Chondrocyte (in vitro differentiated cells): ENCODE data around the gene KCNJ15. TPM values are rescaled to one million over a fixed set of nuclear protein-coding genes. Genes with fewer than 3 reads are reported as not detected.

Source experiments
- DNase-seq: peaks from one replicate; pipeline ENCODE4 v3.0.0; 2021; ENCODE audit warnings: mixed read lengths, low spot score
- H3K27ac Mint-ChIP-seq: one replicate; pipeline ENCODE4 v1.8.0; 2021; ENCODE audit warnings: mild to moderate bottlenecking, moderate library complexity, mixed read lengths; ENCODE audit not compliant: unreplicated experiment
- H3K27me3 Mint-ChIP-seq: 2 replicates; pipeline ENCODE4 v1.8.0; 2021; ENCODE audit warnings: low read depth, mixed read lengths
- H3K36me3 Mint-ChIP-seq: 2 replicates; pipeline ENCODE4 v1.8.0; 2021; ENCODE audit warnings: low read depth, mixed read lengths
- H3K4me1 Mint-ChIP-seq: 2 replicates; pipeline ENCODE4 v1.8.0; 2021; ENCODE audit warnings: low read depth, mild to moderate bottlenecking, mixed read lengths
- H3K4me3 Mint-ChIP-seq: one replicate; pipeline ENCODE4 v1.8.0; 2021; ENCODE audit warnings: mild to moderate bottlenecking, moderate library complexity, mixed read lengths; ENCODE audit not compliant: unreplicated experiment
- H3K9me3 Mint-ChIP-seq: 2 replicates; pipeline ENCODE4 v1.8.0; 2021; ENCODE audit warnings: low read depth, mixed read lengths
- total RNA-seq: library from RNA; stranded (reverse); gene quantifications from 3 replicates; pipeline ENCODE4 v1.2.1, GENCODE V29; 2021
- TF ChIP-seq, protein P1 (sequence below): fragments of 200-600 bp; sonication (generic); IDR thresholded peaks from 2 replicates; pipeline ENCODE4 v1.5.0; 2021; ENCODE audit warnings: antibody characterized with exemption, mild to moderate bottlenecking, moderate library complexity

KCNJ15 gene
- total RNA-seq, 1 donor from 2014 or later, result 0.80 TPM

DNA sequence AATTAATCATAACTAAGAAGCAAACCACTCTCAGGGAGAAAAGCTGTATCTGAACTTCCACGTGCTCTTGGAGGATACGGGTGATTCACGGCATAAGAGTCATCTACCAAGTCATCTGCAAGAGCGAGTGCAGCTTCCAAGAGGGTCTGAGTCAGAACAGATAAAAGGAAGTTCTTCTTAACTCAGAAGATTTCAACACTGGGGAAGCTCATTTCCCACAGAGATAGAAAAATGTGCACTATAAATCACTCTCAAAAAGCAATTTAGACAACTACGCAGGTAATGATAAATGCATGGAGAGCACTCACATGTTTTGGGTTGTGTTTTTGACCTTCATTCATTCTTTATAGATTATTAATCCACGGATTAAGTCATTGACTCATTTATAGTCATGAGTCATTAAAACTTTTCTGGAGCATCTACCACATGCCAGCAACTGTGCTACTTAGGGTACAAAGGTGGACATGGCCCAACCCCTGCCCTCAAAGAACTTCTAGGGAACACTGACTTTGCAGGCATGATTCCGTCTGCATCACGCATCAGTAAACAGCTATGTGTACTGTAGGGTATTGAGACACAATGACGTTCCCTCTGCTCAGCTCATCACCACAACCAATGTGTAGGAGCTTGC, 20.8 kb downstream of the KCNJ15 start:
- Mint-ChIP-seq H3K27ac (peak overlapping the region; percentile 91), H3K4me3 (no peak overlapping the region), H3K4me1 (peaks cover 18% of the 10 kb centered on the region), H3K27me3 (no peaks in the 10 kb centered on the region), H3K36me3 (no peaks in the 10 kb centered on the region), H3K9me3 (peaks cover 3% of the 10 kb centered on the region)
- TF ChIP-seq, protein P1, sequence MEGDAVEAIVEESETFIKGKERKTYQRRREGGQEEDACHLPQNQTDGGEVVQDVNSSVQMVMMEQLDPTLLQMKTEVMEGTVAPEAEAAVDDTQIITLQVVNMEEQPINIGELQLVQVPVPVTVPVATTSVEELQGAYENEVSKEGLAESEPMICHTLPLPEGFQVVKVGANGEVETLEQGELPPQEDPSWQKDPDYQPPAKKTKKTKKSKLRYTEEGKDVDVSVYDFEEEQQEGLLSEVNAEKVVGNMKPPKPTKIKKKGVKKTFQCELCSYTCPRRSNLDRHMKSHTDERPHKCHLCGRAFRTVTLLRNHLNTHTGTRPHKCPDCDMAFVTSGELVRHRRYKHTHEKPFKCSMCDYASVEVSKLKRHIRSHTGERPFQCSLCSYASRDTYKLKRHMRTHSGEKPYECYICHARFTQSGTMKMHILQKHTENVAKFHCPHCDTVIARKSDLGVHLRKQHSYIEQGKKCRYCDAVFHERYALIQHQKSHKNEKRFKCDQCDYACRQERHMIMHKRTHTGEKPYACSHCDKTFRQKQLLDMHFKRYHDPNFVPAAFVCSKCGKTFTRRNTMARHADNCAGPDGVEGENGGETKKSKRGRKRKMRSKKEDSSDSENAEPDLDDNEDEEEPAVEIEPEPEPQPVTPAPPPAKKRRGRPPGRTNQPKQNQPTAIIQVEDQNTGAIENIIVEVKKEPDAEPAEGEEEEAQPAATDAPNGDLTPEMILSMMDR, result no peak
- DNase-seq, result no peak

DNA sequence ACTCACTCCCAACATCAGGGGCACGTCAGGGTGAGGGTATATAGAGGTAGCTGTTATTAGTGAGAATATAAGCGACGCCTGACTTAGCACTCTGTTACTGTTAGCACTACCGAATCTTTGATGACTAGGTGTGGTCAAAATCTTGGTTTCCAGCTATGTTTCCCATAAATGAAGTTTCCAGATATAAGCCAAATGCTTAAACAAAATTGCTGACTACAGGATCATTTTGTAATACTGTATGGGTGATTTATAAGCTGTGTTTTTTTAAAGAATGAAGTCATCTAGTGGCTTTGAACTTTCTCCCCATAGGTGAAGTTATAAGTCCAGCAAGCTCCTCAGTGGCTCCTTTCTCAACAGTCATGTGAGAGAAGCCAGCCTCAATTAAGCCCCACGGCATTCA, 23.7 kb downstream of the KCNJ15 start:
- Mint-ChIP-seq H3K4me3 (no peak overlapping the region), H3K9me3 (peaks cover 3% of the 10 kb centered on the region), H3K36me3 (no peaks in the 10 kb centered on the region), H3K4me1 (peaks cover 44% of the 10 kb centered on the region), H3K27ac (no peak overlapping the region), H3K27me3 (no peaks in the 10 kb centered on the region)
- no peak for DNase-seq
- TF ChIP-seq, protein P1, result no peak

DNA sequence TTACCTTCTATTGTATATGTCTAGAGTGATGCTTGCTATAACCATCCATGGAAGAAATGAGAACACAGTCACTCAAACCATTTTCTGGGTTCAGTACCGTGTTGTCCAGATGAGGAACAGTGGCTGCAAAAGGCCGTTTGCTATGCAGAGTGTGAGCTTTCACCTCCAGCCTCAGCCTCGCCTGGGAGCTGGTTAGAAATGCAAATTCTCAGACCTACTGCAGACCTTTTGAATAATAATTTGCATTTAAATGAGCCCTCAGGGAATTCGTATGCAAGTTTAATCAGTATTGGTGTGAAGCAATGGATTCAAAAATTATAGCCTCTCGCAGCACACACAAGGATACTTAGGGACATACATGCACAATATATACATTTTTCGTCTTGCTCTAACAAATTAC, 24.1 kb downstream of the KCNJ15 start:
- H3K4me1 Mint-ChIP-seq, result peaks cover 47% of the 10 kb centered on the region
- H3K36me3 Mint-ChIP-seq, result no peaks in the 10 kb centered on the region
- TF ChIP-seq, protein P1, result no peak
- H3K4me3 Mint-ChIP-seq, result no peak overlapping the region
- no peaks in the 10 kb centered on the region for H3K27me3 Mint-ChIP-seq
- peaks cover 3% of the 10 kb centered on the region for H3K9me3 Mint-ChIP-seq
- no peak overlapping the region for H3K27ac Mint-ChIP-seq
- no peak for DNase-seq

DNA sequence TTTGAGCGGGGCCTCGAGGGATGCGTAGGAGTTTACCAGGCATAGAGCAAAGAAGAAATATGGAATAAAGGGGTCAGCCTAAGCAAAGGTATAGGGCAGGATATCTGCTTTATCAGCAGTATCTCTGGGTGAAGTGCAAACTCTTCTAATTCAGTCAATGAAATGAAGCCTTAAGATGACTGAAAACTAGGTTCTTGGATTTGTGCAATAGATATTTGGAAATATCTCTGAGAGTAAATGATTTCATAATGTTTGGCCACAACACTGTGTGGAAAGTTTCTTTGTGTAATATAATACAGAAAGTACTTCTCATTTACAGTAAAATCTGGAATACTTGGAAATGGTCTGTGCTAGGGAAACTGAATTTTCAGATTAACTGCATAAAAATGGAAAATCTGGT, 26.1 kb downstream of the KCNJ15 start:
- Mint-ChIP-seq H3K36me3 (no peaks in the 10 kb centered on the region), H3K27me3 (no peaks in the 10 kb centered on the region), H3K4me3 (no peak overlapping the region), H3K9me3 (peaks cover 3% of the 10 kb centered on the region), H3K4me1 (peaks cover 54% of the 10 kb centered on the region), H3K27ac (no peak overlapping the region)
- no peak for DNase-seq
- TF ChIP-seq, protein P1, result no peak

DNA sequence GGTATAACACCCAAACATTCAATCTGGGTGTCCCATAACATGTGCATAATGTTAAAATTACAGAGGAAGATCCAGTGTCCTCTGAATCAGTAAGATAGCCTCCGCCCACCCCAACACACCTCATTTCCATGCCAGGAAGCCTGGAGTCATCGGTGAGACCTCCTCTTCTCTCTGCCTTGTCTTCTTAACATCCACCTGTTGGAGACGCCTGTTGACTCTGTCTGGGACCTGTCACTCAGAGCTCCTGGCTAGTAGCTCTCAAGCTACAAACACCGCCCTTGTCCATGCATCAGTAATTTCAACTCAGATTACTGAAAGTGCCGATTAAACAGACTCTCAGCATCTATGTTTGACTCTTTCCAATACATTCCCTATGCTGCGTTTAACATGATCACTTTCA, 27.4 kb downstream of the KCNJ15 start:
- TF ChIP-seq, protein P1, result no peak
- H3K36me3 Mint-ChIP-seq, result no peaks in the 10 kb centered on the region
- H3K27ac Mint-ChIP-seq, result no peak overlapping the region
- H3K4me3 Mint-ChIP-seq, result no peak overlapping the region
- H3K4me1 Mint-ChIP-seq, result peaks cover 62% of the 10 kb centered on the region
- H3K27me3 Mint-ChIP-seq, result no peaks in the 10 kb centered on the region
- DNase-seq, result no peak
- peaks cover 1% of the 10 kb centered on the region for H3K9me3 Mint-ChIP-seq
